GM23338 (cell line): Measurements from ENCODE around the gene CEP295NL. TPM values are rescaled to one million over a fixed set of nuclear protein-coding genes. Genes with fewer than 3 reads are reported as not detected.

ENCODE experiments used
- ATAC-seq: fragments of 200-7000 bp; cut with Tn5 transposase; 3 replicates; pipeline ENCODE4 v1.9.1; 2020
- DNase-seq: peaks from one replicate; pipeline ENCODE4 v3.0.0-alpha.2; 2015; ENCODE audit warnings: low spot score
- H2AFZ ChIP-seq: fragments of 200-600 bp; sonication (generic); 2 replicates; pipeline ENCODE4 v1.8.0; 2016; ENCODE audit warnings: antibody characterized with exemption, mild to moderate bottlenecking, moderate library complexity
- H3F3A ChIP-seq: fragments of 200-600 bp; sonication (generic); replicated peaks from 2 replicates; pipeline ENCODE4 v1.8.0; 2017; ENCODE audit warnings: antibody characterized with exemption, mixed run types, low read depth
- H3K27ac ChIP-seq: fragments of 200-600 bp; sonication (generic); 2 replicates; pipeline ENCODE4 v1.6.1; 2016; ENCODE audit warnings: low read depth
- H3K27me3 ChIP-seq: fragments of 200-600 bp; sonication (generic); 2 replicates; pipeline ENCODE4 v1.8.0; 2016; ENCODE audit warnings: mild to moderate bottlenecking, mixed run types, moderate library complexity; ENCODE audit not compliant: insufficient read depth
- H3K36me3 ChIP-seq: fragments of 200-600 bp; sonication (generic); 2 replicates; pipeline ENCODE4 v1.8.0; 2016; ENCODE audit warnings: mild to moderate bottlenecking; ENCODE audit not compliant: insufficient read depth
- H3K4me1 ChIP-seq: fragments of 200-600 bp; sonication (generic); 2 replicates; pipeline ENCODE4 v1.8.0; 2016; ENCODE audit warnings: mild to moderate bottlenecking, moderate library complexity; ENCODE audit not compliant: insufficient read depth
- H3K4me2 ChIP-seq: fragments of 200-600 bp; sonication (generic); 2 replicates; pipeline ENCODE4 v1.7.1; 2017; ENCODE audit warnings: mixed run types
- H3K4me3 ChIP-seq: fragments of 200-600 bp; sonication (generic); 2 replicates; pipeline ENCODE4 v1.6.1; 2016; ENCODE audit warnings: mixed run types
- H3K79me2 ChIP-seq: fragments of 200-600 bp; sonication (generic); replicated peaks from 2 replicates; pipeline ENCODE4 v1.8.0; 2017; ENCODE audit warnings: mild to moderate bottlenecking; ENCODE audit not compliant: insufficient read depth
- H3K9me2 ChIP-seq: fragments of 200-600 bp; sonication (generic); 2 replicates; pipeline ENCODE4 v1.8.0; 2017; ENCODE audit not compliant: insufficient read depth
- H4K20me1 ChIP-seq: fragments of 200-600 bp; sonication (generic); replicated peaks from 2 replicates; pipeline ENCODE4 v1.8.0; 2017; ENCODE audit warnings: mild to moderate bottlenecking; ENCODE audit not compliant: insufficient read depth
- H3K27ac Mint-ChIP-seq: 2 replicates; pipeline ENCODE4 v1.8.0; 2020; ENCODE audit warnings: inconsistent platforms, mild to moderate bottlenecking, moderate library complexity, mixed read lengths
- H3K27me3 Mint-ChIP-seq: 3 replicates; pipeline ENCODE4 v1.8.0; 2022; ENCODE audit warnings: low read depth, mild to moderate bottlenecking, moderate library complexity, mixed read lengths, inconsistent platforms; ENCODE audit not compliant: insufficient read depth, poor library complexity
- H3K36me3 Mint-ChIP-seq: 3 replicates; pipeline ENCODE4 v1.8.0; 2021; ENCODE audit warnings: low read depth, mild to moderate bottlenecking, inconsistent platforms, moderate library complexity, mixed read lengths
- H3K4me1 Mint-ChIP-seq: 3 replicates; pipeline ENCODE4 v1.8.0; 2020; ENCODE audit warnings: mild to moderate bottlenecking, inconsistent platforms, mixed read lengths
- H3K4me3 Mint-ChIP-seq: 3 replicates; pipeline ENCODE4 v1.8.0; 2021; ENCODE audit warnings: moderate library complexity, mild to moderate bottlenecking, inconsistent platforms, mixed read lengths
- H3K9me3 Mint-ChIP-seq: 3 replicates; pipeline ENCODE4 v1.8.0; 2020; ENCODE audit warnings: moderate library complexity, mild to moderate bottlenecking, inconsistent platforms, mixed read lengths
- EZH2 ChIP-seq: fragments of 200-600 bp; sonication (generic); IDR thresholded peaks from one replicate; pipeline ENCODE4 v1.8.0; 2017; ENCODE audit warnings: antibody characterized with exemption, mild to moderate bottlenecking, low read depth; ENCODE audit not compliant: unreplicated experiment
- EZH2phosphoT487 ChIP-seq: fragments of 200-600 bp; sonication (generic); IDR thresholded peaks from one replicate; pipeline ENCODE4 v1.8.1; 2018; ENCODE audit warnings: antibody characterized with exemption; ENCODE audit not compliant: unreplicated experiment
- NANOG ChIP-seq: IDR thresholded peaks from 2 replicates; pipeline ENCODE4 v1.6.1; 2016; ENCODE audit warnings: antibody characterized with exemption, borderline replicate concordance
- ZNF331 ChIP-seq: fragments of 250-450 bp; sonication (Bioruptor Pico); IDR thresholded peaks from 2 replicates; pipeline ENCODE4 v1.5.0; 2020; ENCODE audit warnings: low read depth, mild to moderate bottlenecking, moderate library complexity
- ZNF462 ChIP-seq: fragments of 250-450 bp; sonication (Bioruptor Pico); IDR thresholded peaks from 2 replicates; pipeline ENCODE4 v1.5.0; 2020; ENCODE audit warnings: mild to moderate bottlenecking, moderate library complexity
- polyA plus RNA-seq: library from polyadenylated mRNA; unstranded; fragments of >200 nt; fragmentation: Nextera tagmentation; extraction: Ambion mirVana; gene quantifications from 2 replicates; pipeline ENCODE4 v1.2.1, GENCODE V29; 2016
- total RNA-seq: library from RNA; depleted of rRNA; stranded (reverse); fragments of >200 nt; shearing (Covaris generic); gene quantifications from 2 replicates; pipeline ENCODE4 v1.2.3, GENCODE V29; 2014
- TF ChIP-seq, protein P1 (sequence below), 2 experiments: fragments of 200-600 bp in 1 of 2; sonication (generic) in 1 of 2; conservative IDR thresholded peaks; 2 replicates each; pipeline versions ENCODE4 v1.5.1 to v1.6.1; 2016 to 2017; ENCODE audit warnings: antibody characterized with exemption in 2 of 2, low read depth in 2 of 2, mild to moderate bottlenecking in 2 of 2, moderate library complexity in 1 of 2
- TF ChIP-seq, protein P2 (sequence below): IDR thresholded peaks from 2 replicates; pipeline ENCODE4 v1.6.1; 2016; ENCODE audit warnings: antibody characterized with exemption

CEP295NL gene
- total and polyA plus RNA-seq, 2 experiments from 2014 or later: 0.69 TPM; not detected in 1

DNA sequence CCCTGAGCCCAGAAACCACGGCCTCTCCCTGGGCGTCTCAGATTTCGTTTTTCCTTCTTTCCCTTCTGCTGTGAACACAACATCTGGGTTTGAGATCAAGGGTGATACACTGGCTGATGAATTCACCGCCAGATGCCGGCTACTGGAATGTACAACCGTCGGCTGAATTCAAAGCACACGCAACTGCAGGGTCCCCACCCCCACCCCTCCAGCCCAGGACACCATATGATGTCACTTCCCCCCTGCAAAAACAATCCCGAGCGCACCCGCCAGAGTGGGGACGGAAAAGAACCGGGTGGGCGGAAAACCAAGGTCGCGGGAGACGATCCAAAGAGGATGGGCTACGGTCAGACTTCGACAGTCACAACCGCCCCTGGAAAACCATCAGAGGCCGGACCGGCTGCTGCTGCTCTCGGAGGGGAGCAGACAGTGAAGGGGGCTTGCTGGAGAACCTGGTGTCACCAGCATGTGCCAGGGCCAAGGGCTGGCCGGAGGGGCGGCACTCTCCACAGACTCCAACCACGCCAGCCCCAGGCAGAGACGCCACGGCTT lies 23.3 kb downstream of the CEP295NL start:
- H3K27me3 Mint-ChIP-seq: peaks cover 16% of the 10 kb centered on the region
- 0 out of 2 replicates have a peak overlapping the region, but pooled peaks have one; percentile 45 for H3K27ac ChIP-seq
- H3K4me2 ChIP-seq: no peak overlapping the region
- peaks cover 14% of the 10 kb centered on the region for H3K4me1 ChIP-seq
- H3K36me3 ChIP-seq: no peaks in the 10 kb centered on the region
- no peaks in the 10 kb centered on the region for H3K27me3 ChIP-seq
- no peaks in the 10 kb centered on the region; the same call in 1 of the 2 replicates for H4K20me1 ChIP-seq
- H3K4me3 ChIP-seq: no peak overlapping the region
- 0 out of 2 replicates have a peak, but pooled peaks cover 2% of the 10 kb centered on the region for H3F3A ChIP-seq
- no peaks in the 10 kb centered on the region for H3K36me3 Mint-ChIP-seq
- no peak overlapping the region for H2AFZ ChIP-seq
- H3K4me1 Mint-ChIP-seq: peaks cover 44% of the 10 kb centered on the region
- H3K9me3 Mint-ChIP-seq: no peaks in the 10 kb centered on the region
- H3K27ac Mint-ChIP-seq: peak overlapping the region; percentile 74
- peaks cover 14% of the 10 kb centered on the region for H3K79me2 ChIP-seq
- no peak overlapping the region for H3K4me3 Mint-ChIP-seq
- no peak for TF ChIP-seq NANOG
- TF ChIP-seq ZNF462 (CRISPR knock-in tag): no peak
- TF ChIP-seq ZNF331 (CRISPR knock-in tag): no peak
- TF ChIP-seq, protein P1, sequence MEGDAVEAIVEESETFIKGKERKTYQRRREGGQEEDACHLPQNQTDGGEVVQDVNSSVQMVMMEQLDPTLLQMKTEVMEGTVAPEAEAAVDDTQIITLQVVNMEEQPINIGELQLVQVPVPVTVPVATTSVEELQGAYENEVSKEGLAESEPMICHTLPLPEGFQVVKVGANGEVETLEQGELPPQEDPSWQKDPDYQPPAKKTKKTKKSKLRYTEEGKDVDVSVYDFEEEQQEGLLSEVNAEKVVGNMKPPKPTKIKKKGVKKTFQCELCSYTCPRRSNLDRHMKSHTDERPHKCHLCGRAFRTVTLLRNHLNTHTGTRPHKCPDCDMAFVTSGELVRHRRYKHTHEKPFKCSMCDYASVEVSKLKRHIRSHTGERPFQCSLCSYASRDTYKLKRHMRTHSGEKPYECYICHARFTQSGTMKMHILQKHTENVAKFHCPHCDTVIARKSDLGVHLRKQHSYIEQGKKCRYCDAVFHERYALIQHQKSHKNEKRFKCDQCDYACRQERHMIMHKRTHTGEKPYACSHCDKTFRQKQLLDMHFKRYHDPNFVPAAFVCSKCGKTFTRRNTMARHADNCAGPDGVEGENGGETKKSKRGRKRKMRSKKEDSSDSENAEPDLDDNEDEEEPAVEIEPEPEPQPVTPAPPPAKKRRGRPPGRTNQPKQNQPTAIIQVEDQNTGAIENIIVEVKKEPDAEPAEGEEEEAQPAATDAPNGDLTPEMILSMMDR (conservative IDR thresholded peaks at IDR 0.05; ENCODE audit: low read depth in 2 of 2): no peak
- TF ChIP-seq, protein P2, sequence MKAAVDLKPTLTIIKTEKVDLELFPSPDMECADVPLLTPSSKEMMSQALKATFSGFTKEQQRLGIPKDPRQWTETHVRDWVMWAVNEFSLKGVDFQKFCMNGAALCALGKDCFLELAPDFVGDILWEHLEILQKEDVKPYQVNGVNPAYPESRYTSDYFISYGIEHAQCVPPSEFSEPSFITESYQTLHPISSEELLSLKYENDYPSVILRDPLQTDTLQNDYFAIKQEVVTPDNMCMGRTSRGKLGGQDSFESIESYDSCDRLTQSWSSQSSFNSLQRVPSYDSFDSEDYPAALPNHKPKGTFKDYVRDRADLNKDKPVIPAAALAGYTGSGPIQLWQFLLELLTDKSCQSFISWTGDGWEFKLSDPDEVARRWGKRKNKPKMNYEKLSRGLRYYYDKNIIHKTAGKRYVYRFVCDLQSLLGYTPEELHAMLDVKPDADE: no peak
- TF ChIP-seq EZH2phosphoT487: no peak
- no peak for TF ChIP-seq EZH2
- DNase-seq: no peak
- H3K9me2 ChIP-seq: no peaks in the 10 kb centered on the region
- ATAC-seq: no peak
